ENCODE results near the gene CREG1. TPM values are rescaled to one million over a fixed set of nuclear protein-coding genes. Genes with fewer than 3 reads are reported as not detected.

CREG1 gene
- total and polyA plus RNA-seq, 2 of the 8 experiments (the other 6 are each of a cell fraction or from before 2014, with no cell fraction given), result 29.8 to 30.1 TPM

GRCh38 chr1:167541003-167541402 lies 12.6 kb downstream of the CREG1 start:
- CTCF ChIA-PET (ENCODE audit: partially characterized antibody), result interaction anchor here (0.6 to 5.2 kb wide), 45 partner anchors 8 to 492 kb away, joined by 3 to 70 read pairs (median 5); partner anchors contain the start of genes CD247 and CREG1
- no peak for DNase-seq (ENCODE audit: low read depth in 1 of 2, low spot score in 2 of 2)
- Histone ChIP-seq H3K27me3 (replicated peaks in 1 of 4; ENCODE audit: control insufficient read depth in 3 of 4, extremely low read depth in 1 of 4, insufficient read depth in 3 of 4, low read length in 3 of 4) (no peaks in the 10 kb centered on the region; a peak in 1 of 7 replicates), H3K4ac (replicated peaks; ENCODE audit: insufficient read length, low read depth, low read length) (no peak overlapping the region), H3K79me1 (ENCODE audit: low read depth, low read length) (no peaks in the 10 kb centered on the region), H2AFZ (ENCODE audit: low read length) (no peak overlapping the region), H4K20me1 (replicated peaks in 1 of 2; ENCODE audit: control insufficient read depth in 1 of 2, insufficient read depth in 2 of 2, low read length in 2 of 2) (no peaks in the 10 kb centered on the region), H3K4me1 (replicated peaks in 1 of 4; ENCODE audit: control insufficient read depth in 3 of 4, insufficient read depth in 4 of 4, low read length in 3 of 4) (peaks cover 0 to 4% (median 3%) of the 10 kb centered on the region in 4 experiments; a peak in 2 of 7 replicates), H3K18ac (ENCODE audit: extremely low read depth, low read length) (no peak overlapping the region), H3K36me3 (ENCODE audit: control insufficient read depth in 2 of 4, insufficient read depth in 4 of 4, low read length in 3 of 4) (peaks cover 0 to 11% (median 0%) of the 10 kb centered on the region in 4 experiments; a peak in 3 of 8 replicates), H3K4me2 (ENCODE audit: insufficient read depth in 1 of 2, low read depth in 2 of 2, low read length in 2 of 2) (no peak overlapping the region), H3K14ac (ENCODE audit: insufficient read length) (no peak overlapping the region), H2BK15ac (ENCODE audit: low read length) (no peak overlapping the region), H3K27ac (ENCODE audit: low read depth, low read length) (no peak overlapping the region), H4K91ac (replicated peaks; ENCODE audit: insufficient read length, low read length) (no peak overlapping the region), H3K9me3 (ENCODE audit: insufficient read depth in 2 of 2, low read depth in 1 of 2, low read length in 1 of 2) (no peaks in the 10 kb centered on the region), H2BK20ac (ENCODE audit: low read length) (no peak overlapping the region), H3K56ac (replicated peaks; ENCODE audit: insufficient read length, low read depth, low read length) (no peak overlapping the region), H3K23me2 (ENCODE audit: low read depth, low read length) (no peaks in the 10 kb centered on the region), H3K4me3 (ENCODE audit: extremely low read depth in 1 of 4, insufficient read depth in 2 of 4, low read depth in 3 of 4, low read length in 4 of 4) (no peak overlapping the region), H3K23ac (ENCODE audit: insufficient read length) (no peak overlapping the region), H2AK5ac (ENCODE audit: low read depth, low read length) (no peak overlapping the region), H2BK12ac (ENCODE audit: low read depth, low read length) (no peak overlapping the region), H2BK120ac (replicated peaks; ENCODE audit: low read depth, low read length) (no peak overlapping the region), H4K8ac (ENCODE audit: extremely low read depth, insufficient read depth, low read length) (no peak overlapping the region), H3K79me2 (ENCODE audit: control insufficient read depth in 1 of 2, insufficient read depth in 2 of 2, low read length in 2 of 2) (no peaks in the 10 kb centered on the region), H3K9ac (replicated peaks in 1 of 4; ENCODE audit: extremely low read depth in 1 of 4, low read depth in 3 of 4, low read length in 3 of 4) (no peak overlapping the region), H4K5ac (ENCODE audit: insufficient read length, low read depth, low read length) (no peak overlapping the region), H2BK5ac (ENCODE audit: low read depth, low read length) (no peak overlapping the region)
- TF ChIP-seq TAF7 (optimal IDR thresholded peaks at IDR 0.05; ENCODE audit: borderline replicate concordance, low read depth, low read length) (no peak), EP300 (IDR thresholded peaks at IDR 0.05; ENCODE audit: borderline replicate concordance in 1 of 2, low read depth in 2 of 2, low read length in 2 of 2) (no peak), USF2 (IDR thresholded peaks at IDR 0.05; ENCODE audit: low read length) (no peak), ATF3 (IDR thresholded peaks at IDR 0.05; ENCODE audit: insufficient read depth, low read depth, low read length) (no peak)
- no peak for FAIRE-seq
- POLR2A ChIA-PET (ENCODE audit: partially characterized antibody), result interaction anchor here (1.0 to 2.5 kb wide), 4 partner anchors 9 to 125 kb away, joined by 3 to 18 read pairs (median 8); partner anchors contain the start of gene CREG1

Data from H1 (cell line).